ENCODE results near the gene FAM78A.

GRCh38 chr9:131308906-131309529 is 32.7 kb upstream of the FAM78A start:
- TF ChIP-seq CTCF (IDR thresholded peaks at IDR 0.05) (no peak), POLR2A (IDR thresholded peaks at IDR 0.05) (no peak), EP300 (IDR thresholded peaks at IDR 0.05) (no peak)

Measured in ovary (tissue), 3 donors.